IMR-90 (cell line): ENCODE data around the gene BMPER. TPM values are rescaled to one million over a fixed set of nuclear protein-coding genes. Genes with fewer than 3 reads are reported as not detected.

Source experiments
- ATAC-seq: fragments of 200-7000 bp; cut with Tn5 transposase; 2 replicates; pipeline ENCODE4 v1.9.1; 2020; ENCODE audit warnings: low read depth, mild to moderate bottlenecking, moderate library complexity
- BruUV-seq: library from RNA; stranded (reverse); fragments of 400-500 nt; replicated peaks from 2 replicates; lab custom pipeline; 2021; lab: Mats Ljungman, UMichigan
- CTCF ChIA-PET: fragments of 300-600 bp; formaldehyde crosslinking; extraction: SDS; loops from one replicate; lab custom pipeline; 2021; ENCODE audit warnings: antibody characterized with exemption; lab: Yijun Ruan, JAX
- POLR2A ChIA-PET: fragments of 300-600 bp; sonication (Branson Sonifier 250); formaldehyde crosslinking; loops from one replicate; lab custom pipeline; 2022; ENCODE audit warnings: antibody characterized with exemption; ENCODE audit not compliant: unreplicated experiment; lab: Charles Lee
- DNase-seq: peaks from one replicate; pipeline ENCODE4 v3.0.0; 2013
- H2AFZ ChIP-seq: replicated peaks from 2 replicates; pipeline ENCODE3; 2013; ENCODE audit warnings: low read length, mild to moderate bottlenecking; ENCODE audit not compliant: poor library complexity
- H2AK5ac ChIP-seq: 2 replicates; pipeline ENCODE4 v1.6.1; 2013; ENCODE audit warnings: low read depth, low read length, inconsistent platforms
- H2AK9ac ChIP-seq: replicated peaks from 2 replicates; pipeline ENCODE3; 2013; ENCODE audit warnings: mild to moderate bottlenecking, low read depth, low read length, moderate library complexity; ENCODE audit not compliant: poor library complexity
- H2BK120ac ChIP-seq: 2 replicates; pipeline ENCODE4 v1.6.1; 2013; ENCODE audit warnings: low read depth, low read length, inconsistent platforms
- H2BK15ac ChIP-seq: 3 replicates; pipeline ENCODE4 v1.6.1; 2013; ENCODE audit warnings: low read depth, low read length, inconsistent platforms
- H2BK20ac ChIP-seq: 2 replicates; pipeline ENCODE4 v1.6.1; 2013; ENCODE audit warnings: low read depth, mild to moderate bottlenecking, inconsistent platforms, low read length, moderate library complexity
- H2BK5ac ChIP-seq: 2 replicates; pipeline ENCODE4 v1.6.1; 2013; ENCODE audit warnings: mild to moderate bottlenecking, low read depth, low read length, inconsistent platforms; ENCODE audit not compliant: poor library complexity, severe bottlenecking
- H3K14ac ChIP-seq: replicated peaks from 2 replicates; pipeline ENCODE4 v1.6.1; 2013; ENCODE audit warnings: low read depth, low read length, inconsistent platforms
- H3K18ac ChIP-seq: 2 replicates; pipeline ENCODE4 v1.6.1; 2013; ENCODE audit warnings: low read depth, low read length, control low read depth
- H3K23ac ChIP-seq: 2 replicates; pipeline ENCODE4 v1.6.1; 2013; ENCODE audit warnings: low read depth, low read length, inconsistent platforms
- H3K27ac ChIP-seq: 2 replicates; pipeline ENCODE4 v1.5.1; 2013; ENCODE audit warnings: mild to moderate bottlenecking, control low read depth, low read length; ENCODE audit not compliant: insufficient read depth
- H3K27me3 ChIP-seq: 2 replicates; pipeline ENCODE4 v1.6.1; 2013; ENCODE audit warnings: low read length; ENCODE audit not compliant: control insufficient read depth, insufficient read depth
- H3K36me3 ChIP-seq: 2 replicates; pipeline ENCODE4 v1.6.1; 2013; ENCODE audit warnings: low read length, mixed read lengths; ENCODE audit not compliant: control insufficient read depth, insufficient read depth
- H3K4ac ChIP-seq: 2 replicates; pipeline ENCODE4 v1.6.1; 2013; ENCODE audit warnings: low read depth, low read length, inconsistent platforms
- H3K4me1 ChIP-seq: 2 replicates; pipeline ENCODE4 v1.6.1; 2013; ENCODE audit warnings: low read length, mixed read lengths; ENCODE audit not compliant: control insufficient read depth, insufficient read depth
- H3K4me2 ChIP-seq: 2 replicates; pipeline ENCODE4 v1.6.1; 2013; ENCODE audit warnings: low read depth, mild to moderate bottlenecking, control low read depth, low read length, moderate library complexity
- H3K4me3 ChIP-seq: 2 replicates; pipeline ENCODE4 v1.5.1; 2013; ENCODE audit warnings: low read depth, mild to moderate bottlenecking, control low read depth, low read length, moderate library complexity; ENCODE audit not compliant: insufficient read depth
- H3K56ac ChIP-seq: 2 replicates; pipeline ENCODE4 v1.6.1; 2013; ENCODE audit warnings: low read length, inconsistent platforms; ENCODE audit not compliant: insufficient read depth; ENCODE audit errors: extremely low read depth
- H3K79me1 ChIP-seq, 2 experiments: 2 replicates each; pipeline ENCODE4 v1.6.1; 2013; ENCODE audit warnings: low read length in 2 of 2, inconsistent platforms in 1 of 2, low read depth in 1 of 2
- H3K9ac ChIP-seq: 2 replicates; pipeline ENCODE4 v1.6.1; 2013; ENCODE audit warnings: low read depth, low read length, control low read depth
- H3K9me1 ChIP-seq: 2 replicates; pipeline ENCODE4 v1.6.1; 2013; ENCODE audit warnings: low read length, inconsistent platforms; ENCODE audit not compliant: insufficient read depth
- H3K9me3 ChIP-seq: 2 replicates; pipeline ENCODE4 v1.6.1; 2013; ENCODE audit warnings: low read length; ENCODE audit not compliant: control insufficient read depth, insufficient read depth
- H4K20me1 ChIP-seq: 2 replicates; pipeline ENCODE4 v1.6.1; 2013; ENCODE audit warnings: low read length, inconsistent platforms; ENCODE audit not compliant: insufficient read depth
- H4K5ac ChIP-seq: 2 replicates; pipeline ENCODE4 v1.6.1; 2013; ENCODE audit warnings: mild to moderate bottlenecking, low read depth, low read length, control low read depth
- H4K8ac ChIP-seq, 2 experiments: 2 replicates each; pipeline ENCODE4 v1.6.1; 2013; ENCODE audit warnings: low read depth in 2 of 2, low read length in 2 of 2, control low read depth in 1 of 2, inconsistent platforms in 1 of 2
- H4K91ac ChIP-seq: 2 replicates; pipeline ENCODE4 v1.6.1; 2013; ENCODE audit warnings: low read depth, low read length, inconsistent platforms; ENCODE audit not compliant: insufficient read depth
- CEBPB ChIP-seq: IDR thresholded peaks from 2 replicates; pipeline ENCODE4 v1.6.1; 2012; ENCODE audit warnings: low read depth, low read length, improper control_type of control experiment
- NFE2L2 ChIP-seq: fragments of 150-350 bp; IDR thresholded peaks from 2 replicates; pipeline ENCODE4 v1.6.1; 2016; ENCODE audit warnings: low read depth, mild to moderate bottlenecking, low read length
- RCOR1 ChIP-seq: IDR thresholded peaks from 2 replicates; pipeline ENCODE4 v1.6.1; 2012; ENCODE audit warnings: mild to moderate bottlenecking, low read length, improper control_type of control experiment; ENCODE audit not compliant: insufficient replicate concordance
- WGBS, 2 experiments: methylation state at CpG; one replicate each; pipeline versions ENCODE4 v1.1.5 to v1.1.7; 2013; ENCODE audit warnings: missing lambda C conversion rate in 2 of 2; ENCODE audit not compliant: insufficient read length in 1 of 2; ENCODE audit errors: extremely low coverage in 2 of 2; 5-methylcytosine and 5-hydroxymethylcytosine counted together
- dilution Hi-C: fragments of 300-500 bp; cut with HindIII; formaldehyde crosslinking; loops from one replicate; pipeline ENCODE4 v1.14.3; 2018; ENCODE audit warnings: low sequenced_read_pairs; ENCODE audit not compliant: unreplicated experiment
- in situ Hi-C: fragments of 300-500 bp; cut with MboI; formaldehyde crosslinking; loops from 3 replicates; pipeline ENCODE4 v1.14.3; 2019; ENCODE audit warnings: low sequenced_read_pairs, inconsistent platforms, mixed read lengths
- intact Hi-C: fragments of 100-400 bp; cut with micrococcal nuclease; formaldehyde crosslinking; loops from 2 replicates; pipeline ENCODE4 v1.10.0; 2022
- polyA plus RNA-seq, 3 experiments: library from polyadenylated mRNA; depleted of rRNA; stranded (reverse); fragments of >200 nt; gene quantifications; 2 replicates each; pipeline ENCODE4 v1.2.3, GENCODE V29; 2012; ENCODE audit warnings: low replicate concordance in 1 of 3
- total RNA-seq: library from RNA; depleted of rRNA; stranded (reverse); fragments of >200 nt; gene quantifications from 2 replicates; pipeline ENCODE4 v1.2.3, GENCODE V29; 2012

BMPER gene
- total and polyA plus RNA-seq, 2 of the 4 experiments (the other 2 are of a cell fraction) = 6.2 to 7.9 TPM

DNA sequence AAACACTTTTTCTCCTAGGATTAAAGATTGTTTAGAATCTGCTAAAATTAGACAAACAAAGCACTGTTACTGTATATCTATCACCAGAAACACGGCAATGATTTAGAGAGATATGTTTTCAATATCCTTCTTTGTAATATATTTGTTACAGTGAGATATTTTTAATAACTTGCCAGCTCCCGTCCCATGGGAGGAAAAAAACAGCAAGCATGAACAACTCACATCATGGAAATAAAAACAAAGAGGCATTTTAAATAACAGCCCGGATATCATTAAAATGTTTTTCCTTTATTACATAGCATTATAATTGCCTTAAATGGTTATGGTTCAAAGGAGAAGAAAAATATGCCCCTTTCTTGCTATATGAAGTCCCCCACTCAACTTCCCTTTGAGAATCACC, 272.1 kb downstream of the BMPER start:
- no peak overlapping the region for H3K18ac ChIP-seq
- ATAC-seq (no peak), DNase-seq (no peak)
- no peak overlapping the region for H3K14ac ChIP-seq
- no peak overlapping the region for H4K8ac ChIP-seq
- no peak overlapping the region for H4K5ac ChIP-seq
- POLR2A ChIA-PET = no interaction called here
- no peak overlapping the region for H2AK9ac ChIP-seq
- H3K27me3 ChIP-seq = peaks cover 2% of the 10 kb centered on the region
- H3K4me1 ChIP-seq = no peaks in the 10 kb centered on the region
- no peak overlapping the region for H4K91ac ChIP-seq
- BruUV-seq = no TSS peak
- no peak overlapping the region for H2BK15ac ChIP-seq
- no peak overlapping the region for H3K56ac ChIP-seq
- no peaks in the 10 kb centered on the region for H3K9me1 ChIP-seq
- dilution Hi-C loops (no loop called here), intact Hi-C loops (no loop called here), in situ Hi-C loops (no loop called here)
- H3K36me3 ChIP-seq = no peaks in the 10 kb centered on the region
- CTCF ChIA-PET = no interaction called here
- no peak overlapping the region for H2BK120ac ChIP-seq
- H4K20me1 ChIP-seq = no peaks in the 10 kb centered on the region
- H3K4ac ChIP-seq = no peak overlapping the region
- H3K9ac ChIP-seq = no peak overlapping the region
- H3K4me2 ChIP-seq = no peak overlapping the region
- H3K9me3 ChIP-seq = no peaks in the 10 kb centered on the region
- no peak overlapping the region for H2AFZ ChIP-seq
- no peak overlapping the region for H3K4me3 ChIP-seq
- H2BK5ac ChIP-seq = no peak overlapping the region
- WGBS, 2 experiments = no CpG with 5 or more reads among the region's 3 CpGs
- TF ChIP-seq NFE2L2 (no peak), CEBPB (no peak), RCOR1 (no peak)
- no peak overlapping the region for H2AK5ac ChIP-seq
- no peak overlapping the region for H3K23ac ChIP-seq
- no peak overlapping the region for H2BK20ac ChIP-seq
- H3K27ac ChIP-seq = no peak overlapping the region
- no peaks in the 10 kb centered on the region for H3K79me1 ChIP-seq
